Measurements from ENCODE around the gene EXOC8. TPM values are rescaled to one million over a fixed set of nuclear protein-coding genes. Genes with fewer than 3 reads are reported as not detected.

Gene EXOC8
- total and polyA plus RNA-seq, 2 experiments from 2014 or later = 3.9 to 14.6 TPM

GRCh38 chr1:231286603-231287002, 51.0 kb downstream of the EXOC8 start:
- Histone ChIP-seq H3K36me3 (ENCODE audit: low read depth) (no peaks in the 10 kb centered on the region), H3K79me2 (ENCODE audit: insufficient read depth) (no peaks in the 10 kb centered on the region), H3K4me2 (ENCODE audit: unreplicated experiment) (no peak overlapping the region), H3K9me3 (ENCODE audit: low read depth) (no peaks in the 10 kb centered on the region), H3F3A (ENCODE audit: insufficient read depth) (no peaks in the 10 kb centered on the region), H3K4me3 (no peak overlapping the region), H2AFZ (no peak overlapping the region), H3K9ac (no peak overlapping the region), H3K4me1 (ENCODE audit: insufficient read depth) (no peaks in the 10 kb centered on the region), H3K27me3 (replicated peaks; ENCODE audit: insufficient read depth) (no peaks in the 10 kb centered on the region), H3K27ac (no peak overlapping the region), H3K9me2 (ENCODE audit: insufficient read depth) (no peaks in the 10 kb centered on the region), H4K20me1 (ENCODE audit: insufficient read depth) (no peaks in the 10 kb centered on the region)
- in situ Hi-C loops (cut with MboI) = no loop called here
- TF ChIP-seq EZH2phosphoT487 (IDR thresholded peaks at IDR 0.05; ENCODE audit: insufficient read depth, low read depth) (no peak), EZH2 (IDR thresholded peaks at IDR 0.05; ENCODE audit: insufficient read depth, poor library complexity, severe bottlenecking) (no peak)
- 96% methylated on average over 6 of the region's 6 CpGs for WGBS, 2 experiments (ENCODE audit: low coverage in 1 of 2, low lambda C conversion rate in 2 of 2, missing lambda C conversion rate in 2 of 2)
- no peak for DNase-seq

GRCh38 chr1:231284441-231284840, 53.2 kb downstream of the EXOC8 start:
- H3K4me3 ChIP-seq = no peak overlapping the region
- H3K36me3 ChIP-seq (ENCODE audit: low read depth) = no peaks in the 10 kb centered on the region
- H4K20me1 ChIP-seq (ENCODE audit: insufficient read depth) = no peaks in the 10 kb centered on the region
- no peak overlapping the region for H2AFZ ChIP-seq
- H3K27ac ChIP-seq = no peak overlapping the region
- 94 to 96% methylated on average over 6 of the region's 6 CpGs for WGBS, 2 experiments (ENCODE audit: low coverage in 1 of 2, low lambda C conversion rate in 2 of 2, missing lambda C conversion rate in 2 of 2)
- TF ChIP-seq EZH2 (IDR thresholded peaks at IDR 0.05; ENCODE audit: insufficient read depth, poor library complexity, severe bottlenecking) = no peak
- no peak for TF ChIP-seq EZH2phosphoT487 (IDR thresholded peaks at IDR 0.05; ENCODE audit: insufficient read depth, low read depth)
- no peaks in the 10 kb centered on the region for H3K4me1 ChIP-seq (ENCODE audit: insufficient read depth)
- no peak for DNase-seq
- H3K9me2 ChIP-seq (ENCODE audit: insufficient read depth) = no peaks in the 10 kb centered on the region
- no peaks in the 10 kb centered on the region for H3K27me3 ChIP-seq (replicated peaks; ENCODE audit: insufficient read depth)
- no peaks in the 10 kb centered on the region for H3K9me3 ChIP-seq (ENCODE audit: low read depth)
- no peak overlapping the region for H3K4me2 ChIP-seq (ENCODE audit: unreplicated experiment)
- in situ Hi-C loops (cut with MboI) = no loop called here
- no peaks in the 10 kb centered on the region for H3K79me2 ChIP-seq (ENCODE audit: insufficient read depth)
- H3K9ac ChIP-seq = no peak overlapping the region
- no peaks in the 10 kb centered on the region for H3F3A ChIP-seq (ENCODE audit: insufficient read depth)

Other genes with a start within 250 kb of the EXOC8 start
- gene TRIM67, start 175.8 kb downstream of the EXOC8 start, total RNA-seq (2014; rRNA removed; shearing (Covaris generic)) = not detected in 2 replicates
- gene TRIM67, start 175.8 kb downstream of the EXOC8 start, polyA plus RNA-seq (2016; fragmentation: Nextera tagmentation; extraction: Ambion mirVana) = not detected in 2 replicates
- gene GNPAT, start 96.6 kb downstream of the EXOC8 start, total RNA-seq (2014; rRNA removed; shearing (Covaris generic)) = 35.8 and 47.2 TPM in 2 replicates
- 35.4 and 37.6 TPM in 2 replicates for gene GNPAT, start 96.6 kb downstream of the EXOC8 start, polyA plus RNA-seq (2016; fragmentation: Nextera tagmentation; extraction: Ambion mirVana)
- gene SPRTN, start 441 bp upstream of the EXOC8 start, total RNA-seq (2014; rRNA removed; shearing (Covaris generic)) = 8.3 and 15.9 TPM in 2 replicates
- gene SPRTN, start 441 bp upstream of the EXOC8 start, polyA plus RNA-seq (2016; fragmentation: Nextera tagmentation; extraction: Ambion mirVana) = 9.3 and 10.4 TPM in 2 replicates
- gene EGLN1, start 84.4 kb upstream of the EXOC8 start, total RNA-seq (2014; rRNA removed; shearing (Covaris generic)) = 45.4 and 51.8 TPM in 2 replicates
- 17.6 and 17.7 TPM in 2 replicates for gene EGLN1, start 84.4 kb upstream of the EXOC8 start, polyA plus RNA-seq (2016; fragmentation: Nextera tagmentation; extraction: Ambion mirVana)
- gene TSNAX, start 190.8 kb upstream of the EXOC8 start, total RNA-seq (2014; rRNA removed; shearing (Covaris generic)) = 36.7 and 39.4 TPM in 2 replicates
- 45.8 and 50.8 TPM in 2 replicates for gene TSNAX, start 190.8 kb upstream of the EXOC8 start, polyA plus RNA-seq (2016; fragmentation: Nextera tagmentation; extraction: Ambion mirVana)